MCF 10A (cell line): Measurements from ENCODE around the gene TMEM204. TPM values are rescaled to one million over a fixed set of nuclear protein-coding genes. Genes with fewer than 3 reads are reported as not detected.

ENCODE experiments used
- BruUV-seq: library from RNA; stranded (reverse); fragments of 400-500 nt; replicated peaks from 2 replicates; lab custom pipeline; 2021; lab: Mats Ljungman, UMichigan
- CTCF ChIA-PET: fragments of 300-600 bp; sonication (Branson Sonifier 250); formaldehyde crosslinking; extraction: SDS; loops from one replicate; lab custom pipeline; 2021; ENCODE audit warnings: antibody characterized with exemption, inconsistent platforms; lab: Yijun Ruan, JAX
- POLR2A ChIA-PET: fragments of 300-600, 350-650 bp; sonication (Branson Sonifier 250); formaldehyde crosslinking; extraction: SDS; loops from one replicate; lab custom pipeline; 2020; ENCODE audit warnings: antibody characterized with exemption, inconsistent platforms; lab: Yijun Ruan, JAX
- DNase-seq: peaks from one replicate; pipeline ENCODE4 v3.0.0-alpha.2; 2018; ENCODE audit not compliant: unreplicated experiment
- H3K27ac Mint-ChIP-seq: one replicate; pipeline ENCODE4 v1.8.0; 2022; ENCODE audit warnings: mild to moderate bottlenecking, low read depth, mixed read lengths; ENCODE audit not compliant: unreplicated experiment
- H3K27me3 Mint-ChIP-seq: one replicate; pipeline ENCODE4 v1.8.0; 2022; ENCODE audit warnings: mixed read lengths; ENCODE audit not compliant: insufficient read depth, unreplicated experiment
- H3K36me3 Mint-ChIP-seq: one replicate; pipeline ENCODE4 v1.8.0; 2022; ENCODE audit warnings: mild to moderate bottlenecking, moderate library complexity, mixed read lengths; ENCODE audit not compliant: insufficient read depth, unreplicated experiment
- H3K4me1 Mint-ChIP-seq: one replicate; pipeline ENCODE4 v1.8.0; 2022; ENCODE audit warnings: mixed read lengths; ENCODE audit not compliant: insufficient read depth, unreplicated experiment
- H3K4me3 Mint-ChIP-seq: one replicate; pipeline ENCODE4 v1.8.0; 2022; ENCODE audit warnings: mild to moderate bottlenecking, moderate library complexity, mixed read lengths; ENCODE audit not compliant: unreplicated experiment
- H3K9me3 Mint-ChIP-seq: one replicate; pipeline ENCODE4 v1.8.0; 2022; ENCODE audit warnings: mixed read lengths; ENCODE audit not compliant: unreplicated experiment
- intact Hi-C: fragments of 100-400 bp; cut with micrococcal nuclease; formaldehyde crosslinking; loops from 2 replicates; pipeline ENCODE4 v1.14.1; 2022
- total RNA-seq: library from RNA; stranded (reverse); gene quantifications from 2 replicates; pipeline ENCODE4 v1.2.3, GENCODE V29; 2022
- TF ChIP-seq, protein P1 (sequence below): fragments of 200-600 bp; IDR thresholded peaks from one replicate; pipeline ENCODE4 v1.8.0; 2022; ENCODE audit warnings: antibody characterized with exemption, mild to moderate bottlenecking; ENCODE audit not compliant: unreplicated experiment

The TMEM204 gene
- total RNA-seq, 1 experiment from 2014 or later: not detected

DNA sequence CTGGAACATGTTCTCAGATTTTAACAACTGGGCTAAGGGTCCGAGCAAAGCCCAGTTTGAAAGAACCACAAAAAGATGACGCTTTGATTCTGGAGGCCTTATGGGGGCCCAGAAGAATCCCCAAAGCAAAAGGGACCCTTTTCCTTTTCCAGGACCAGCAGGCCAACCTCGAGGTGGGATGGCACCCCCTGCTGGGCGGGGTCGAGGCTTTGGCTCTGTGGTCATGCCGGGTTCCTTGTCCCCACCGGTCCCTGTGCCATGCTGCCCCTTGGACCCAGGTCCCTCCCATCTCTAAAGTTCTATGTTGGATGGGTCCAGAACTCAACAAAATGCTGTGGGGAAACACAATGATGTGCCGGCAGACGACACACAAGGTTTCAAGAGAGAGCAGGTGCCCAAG, 30.9 kb downstream of the TMEM204 start:
- POLR2A ChIA-PET: no interaction called here
- no peaks in the 10 kb centered on the region for H3K4me1 Mint-ChIP-seq
- H3K9me3 Mint-ChIP-seq: no peaks in the 10 kb centered on the region
- TF ChIP-seq, protein P1, sequence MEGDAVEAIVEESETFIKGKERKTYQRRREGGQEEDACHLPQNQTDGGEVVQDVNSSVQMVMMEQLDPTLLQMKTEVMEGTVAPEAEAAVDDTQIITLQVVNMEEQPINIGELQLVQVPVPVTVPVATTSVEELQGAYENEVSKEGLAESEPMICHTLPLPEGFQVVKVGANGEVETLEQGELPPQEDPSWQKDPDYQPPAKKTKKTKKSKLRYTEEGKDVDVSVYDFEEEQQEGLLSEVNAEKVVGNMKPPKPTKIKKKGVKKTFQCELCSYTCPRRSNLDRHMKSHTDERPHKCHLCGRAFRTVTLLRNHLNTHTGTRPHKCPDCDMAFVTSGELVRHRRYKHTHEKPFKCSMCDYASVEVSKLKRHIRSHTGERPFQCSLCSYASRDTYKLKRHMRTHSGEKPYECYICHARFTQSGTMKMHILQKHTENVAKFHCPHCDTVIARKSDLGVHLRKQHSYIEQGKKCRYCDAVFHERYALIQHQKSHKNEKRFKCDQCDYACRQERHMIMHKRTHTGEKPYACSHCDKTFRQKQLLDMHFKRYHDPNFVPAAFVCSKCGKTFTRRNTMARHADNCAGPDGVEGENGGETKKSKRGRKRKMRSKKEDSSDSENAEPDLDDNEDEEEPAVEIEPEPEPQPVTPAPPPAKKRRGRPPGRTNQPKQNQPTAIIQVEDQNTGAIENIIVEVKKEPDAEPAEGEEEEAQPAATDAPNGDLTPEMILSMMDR: no peak
- no peak overlapping the region for H3K27ac Mint-ChIP-seq
- no peak overlapping the region for H3K4me3 Mint-ChIP-seq
- intact Hi-C loops: no loop called here
- no peak for DNase-seq
- BruUV-seq: no TSS peak
- CTCF ChIA-PET: no interaction called here
- H3K27me3 Mint-ChIP-seq: no peaks in the 10 kb centered on the region
- H3K36me3 Mint-ChIP-seq: peaks cover 21% of the 10 kb centered on the region

- Mint-ChIP-seq H3K27ac (no peak overlapping the region), H3K4me1 (no peaks in the 10 kb centered on the region), H3K9me3 (no peaks in the 10 kb centered on the region), H3K36me3 (peaks cover 20% of the 10 kb centered on the region), H3K4me3 (no peak overlapping the region), H3K27me3 (no peaks in the 10 kb centered on the region)
- POLR2A ChIA-PET: no interaction called here
- BruUV-seq: no TSS peak
- intact Hi-C loops: no loop called here
- CTCF ChIA-PET: interaction anchor here (0.6 kb wide), 1 partner anchor 41 kb away, joined by 3 read pairs; no protein-coding TSS in a partner anchor
- DNase-seq: no peak
- TF ChIP-seq, protein P1: no peak
Observed at GRCh38 chr16:1565083-1565805, 31.8 kb downstream of the TMEM204 start.

DNA sequence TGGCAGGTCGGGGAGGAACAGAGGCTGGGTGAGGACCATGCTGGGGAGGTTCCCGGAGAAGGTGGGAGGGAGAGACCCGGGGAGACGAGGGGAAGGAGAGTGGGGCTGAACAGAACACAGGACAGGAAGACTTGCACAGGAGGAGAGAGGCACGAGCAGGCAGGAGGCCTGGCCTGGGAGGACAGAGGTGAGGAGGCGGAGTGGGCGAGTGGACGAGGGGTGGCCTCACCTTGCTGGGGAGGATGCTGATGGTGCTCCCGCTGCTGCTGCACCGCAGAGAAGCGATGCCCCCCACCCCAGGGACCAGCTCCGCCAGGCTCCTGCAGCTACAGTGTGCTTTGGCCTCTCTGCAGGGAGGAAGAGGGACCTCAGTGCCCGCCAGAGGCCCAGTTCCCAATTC, 34.5 kb downstream of the TMEM204 start:
- Mint-ChIP-seq H3K4me1 (no peaks in the 10 kb centered on the region), H3K27me3 (no peaks in the 10 kb centered on the region), H3K9me3 (no peaks in the 10 kb centered on the region), H3K27ac (no peak overlapping the region), H3K4me3 (no peak overlapping the region), H3K36me3 (peaks cover 15% of the 10 kb centered on the region)
- POLR2A ChIA-PET: no interaction called here
- no TSS peak for BruUV-seq
- CTCF ChIA-PET: no interaction called here
- TF ChIP-seq, protein P1: no peak
- no peak for DNase-seq
- intact Hi-C loops: no loop called here

GRCh38 chr16:1571012-1571671, 37.7 kb downstream of the TMEM204 start:
- Mint-ChIP-seq H3K4me3 (no peak overlapping the region), H3K9me3 (no peaks in the 10 kb centered on the region), H3K27ac (no peak overlapping the region), H3K36me3 (peaks cover 10% of the 10 kb centered on the region), H3K4me1 (no peaks in the 10 kb centered on the region), H3K27me3 (no peaks in the 10 kb centered on the region)
- TF ChIP-seq, protein P1: no peak
- no peak for DNase-seq
- ChIA-PET CTCF (no interaction called here), POLR2A (no interaction called here)
- intact Hi-C loops: no loop called here
- BruUV-seq: no TSS peak
